HFFc6 (cell line): ENCODE measurements around the gene BRF1. TPM values are rescaled to one million over a fixed set of nuclear protein-coding genes. Genes with fewer than 3 reads are reported as not detected.

Experiments used
- DNase-seq: peaks from one replicate; pipeline ENCODE4 v3.0.0-alpha.2; 2018
- H3K27ac Mint-ChIP-seq: 2 replicates; pipeline ENCODE4 v1.8.0; 2020; ENCODE audit warnings: mild to moderate bottlenecking, mixed read lengths
- H3K27me3 Mint-ChIP-seq: 2 replicates; pipeline ENCODE4 v1.8.0; 2021; ENCODE audit warnings: mild to moderate bottlenecking, moderate library complexity, mixed read lengths; ENCODE audit not compliant: insufficient read depth
- H3K36me3 Mint-ChIP-seq: 2 replicates; pipeline ENCODE4 v1.8.0; 2021; ENCODE audit warnings: low read depth, mixed read lengths
- H3K4me1 Mint-ChIP-seq: 2 replicates; pipeline ENCODE4 v1.8.0; 2020; ENCODE audit warnings: low read depth, mixed read lengths
- H3K4me3 Mint-ChIP-seq: 2 replicates; pipeline ENCODE4 v1.8.0; 2020; ENCODE audit warnings: mild to moderate bottlenecking, moderate library complexity, mixed read lengths
- H3K9me3 Mint-ChIP-seq: 2 replicates; pipeline ENCODE4 v1.8.0; 2020; ENCODE audit warnings: mild to moderate bottlenecking, mixed read lengths
- CTCF ChIP-seq: fragments of 200-600 bp; sonication (generic); IDR thresholded peaks from 2 replicates; pipeline ENCODE4 v1.5.0; 2021; ENCODE audit warnings: antibody characterized with exemption, mild to moderate bottlenecking
- total RNA-seq, 6 experiments: library from RNA; stranded (reverse); fragmentation: NEBNext Ultra II Directional; extraction: Animal tissue kit (Norgen Biotek cat#: 25700); gene quantifications; 2 replicates in 1 of 6; 3 replicates in 5 of 6; pipeline ENCODE4 v1.2.3, GENCODE V29; 2021

BRF1 gene
- total RNA-seq, 6 experiments from 2014 or later = 20.1 to 25.8 (median 21.8) TPM

- H3K4me1 Mint-ChIP-seq = peaks cover 15% of the 10 kb centered on the region
- H3K9me3 Mint-ChIP-seq = no peaks in the 10 kb centered on the region
- peaks cover 11% of the 10 kb centered on the region for H3K36me3 Mint-ChIP-seq
- H3K27ac Mint-ChIP-seq = no peak overlapping the region
- no peak for TF ChIP-seq CTCF
- no peak overlapping the region for H3K4me3 Mint-ChIP-seq
- no peaks in the 10 kb centered on the region for H3K27me3 Mint-ChIP-seq
- DNase-seq = no peak
These were observed 22.9 kb upstream of the BRF1 start for GRCh38 chr14:105323663-105324062.

- Mint-ChIP-seq H3K27me3 (no peaks in the 10 kb centered on the region), H3K4me1 (peaks cover 18% of the 10 kb centered on the region), H3K4me3 (peak overlapping the region; percentile 41; the same call in 1 of the 2 replicates), H3K36me3 (peaks cover 11% of the 10 kb centered on the region), H3K9me3 (no peaks in the 10 kb centered on the region), H3K27ac (peak overlapping the region; percentile 62)
- TF ChIP-seq CTCF = no peak
- DNase-seq = no peak
These were observed 22.2 kb upstream of the BRF1 start for GRCh38 chr14:105322791-105323556.

GRCh38 chr14:105317546-105317945 is 16.7 kb upstream of the BRF1 start:
- DNase-seq = peak; percentile 77
- TF ChIP-seq CTCF = no peak; the same call in none of the 2 replicates
- H3K27ac Mint-ChIP-seq = peak overlapping the region; percentile 76
- peaks cover 3% of the 10 kb centered on the region for H3K36me3 Mint-ChIP-seq
- H3K9me3 Mint-ChIP-seq = no peaks in the 10 kb centered on the region
- H3K4me1 Mint-ChIP-seq = peaks cover 38% of the 10 kb centered on the region
- peak overlapping the region; percentile 77 for H3K4me3 Mint-ChIP-seq
- no peaks in the 10 kb centered on the region; the same call in 1 of the 2 replicates for H3K27me3 Mint-ChIP-seq

GRCh38 chr14:105316968-105317510 is 16.2 kb upstream of the BRF1 start:
- Mint-ChIP-seq H3K4me1 (peaks cover 34% of the 10 kb centered on the region), H3K36me3 (no peaks in the 10 kb centered on the region), H3K27me3 (no peaks in the 10 kb centered on the region; the same call in 1 of the 2 replicates), H3K4me3 (peak overlapping the region; percentile 77), H3K9me3 (no peaks in the 10 kb centered on the region), H3K27ac (peak overlapping the region; percentile 76)
- no peak for DNase-seq
- TF ChIP-seq CTCF = no peak

- Mint-ChIP-seq H3K9me3 (no peaks in the 10 kb centered on the region), H3K4me3 (peak overlapping the region; percentile 88), H3K27me3 (no peaks in the 10 kb centered on the region; the same call in 1 of the 2 replicates), H3K36me3 (no peaks in the 10 kb centered on the region), H3K27ac (peak overlapping the region; percentile 76; the same call in 1 of the 2 replicates), H3K4me1 (peaks cover 34% of the 10 kb centered on the region)
- no peak for DNase-seq
- TF ChIP-seq CTCF = no peak
These were observed 15.8 kb upstream of the BRF1 start for GRCh38 chr14:105316577-105316941.
